ENCODE data around the gene RAD51AP1. TPM values are rescaled to one million over a fixed set of nuclear protein-coding genes. Genes with fewer than 3 reads are reported as not detected.

Gene RAD51AP1
- polyA plus RNA-seq, 3 donors, result 1.0 to 1.4 (median 1.3) TPM

GRCh38 chr12:4569261-4569660, 30.6 kb downstream of the RAD51AP1 start:
- Histone ChIP-seq H3K9me3 (replicated peaks in 1 of 2; ENCODE audit: control insufficient read depth in 1 of 2, insufficient read depth in 1 of 2, low read length in 2 of 2) (no peaks in the 10 kb centered on the region), H3K9ac (ENCODE audit: insufficient read depth, low read length, poor library complexity, severe bottlenecking) (no peak overlapping the region), H3K4me1 (ENCODE audit: control insufficient read depth in 1 of 2, insufficient read depth in 2 of 2, low read length in 2 of 2) (peaks cover 50 to 54% of the 10 kb centered on the region in 2 donors), H3K4me3 (replicated peaks in 1 of 3; ENCODE audit: low read depth in 2 of 3, low read length in 3 of 3) (no peak overlapping the region), H2AFZ (ENCODE audit: insufficient read depth, low read depth, low read length, poor library complexity, severe bottlenecking) (no peak overlapping the region), H3K27me3 (ENCODE audit: control insufficient read depth in 2 of 2, insufficient read depth in 2 of 2, low read length in 2 of 2) (no peaks in the 10 kb centered on the region), H3K4me2 (replicated peaks; ENCODE audit: extremely low read depth, low read length, poor library complexity, severe bottlenecking) (no peak overlapping the region), H3K27ac (ENCODE audit: low read depth in 1 of 2, low read length in 2 of 2) (no peak overlapping the region), H3K36me3 (replicated peaks in 1 of 2; ENCODE audit: control insufficient read depth in 1 of 2, insufficient read depth in 2 of 2, low read length in 2 of 2) (no peaks in the 10 kb centered on the region), H4K20me1 (ENCODE audit: insufficient read depth, low read length) (no peaks in the 10 kb centered on the region), H3K79me2 (ENCODE audit: insufficient read depth, low read length) (no peaks in the 10 kb centered on the region)
- no CpG with 5 or more reads among the region's 4 CpGs for WGBS (ENCODE audit: insufficient coverage)
- peak in 1 of 3 donors; percentile 19 for DNase-seq
- no peak for TF ChIP-seq CTCF (IDR thresholded peaks at IDR 0.05)
- Mint-ChIP-seq H3K36me3 (peaks cover 0 to 6% of the 10 kb centered on the region in 2 donors), H3K4me3 (no peak overlapping the region), H3K4me1 (peaks cover 47% of the 10 kb centered on the region), H3K27me3 (ENCODE audit: low read depth in 3 of 3) (peaks cover 0 to 4% (median 0%) of the 10 kb centered on the region in 3 donors), H3K27ac (no peak overlapping the region), H3K9me3 (peaks cover 0 to 2% (median 0%) of the 10 kb centered on the region in 7 donors)
- intact Hi-C loops (cut with micrococcal nuclease), result no loop called here

- no peak overlapping the region for H3K4me3 Mint-ChIP-seq
- H3K27ac ChIP-seq (ENCODE audit: low read depth in 1 of 2, low read length in 2 of 2), result no peak overlapping the region
- H3K27me3 Mint-ChIP-seq (ENCODE audit: low read depth in 3 of 3), result peaks cover 0 to 5% (median 0%) of the 10 kb centered on the region in 3 donors
- H2AFZ ChIP-seq (ENCODE audit: insufficient read depth, low read depth, low read length, poor library complexity, severe bottlenecking), result no peak overlapping the region
- no peak for DNase-seq
- H3K4me1 Mint-ChIP-seq, result peaks cover 16% of the 10 kb centered on the region
- no peaks in the 10 kb centered on the region for H3K79me2 ChIP-seq (ENCODE audit: insufficient read depth, low read length)
- H3K27ac Mint-ChIP-seq, result no peak overlapping the region
- no peaks in the 10 kb centered on the region for H3K36me3 ChIP-seq (replicated peaks in 1 of 2; ENCODE audit: control insufficient read depth in 1 of 2, insufficient read depth in 2 of 2, low read length in 2 of 2)
- H4K20me1 ChIP-seq (ENCODE audit: insufficient read depth, low read length), result no peaks in the 10 kb centered on the region
- no peak overlapping the region for H3K4me3 ChIP-seq (replicated peaks in 1 of 3; ENCODE audit: low read depth in 2 of 3, low read length in 3 of 3)
- peaks cover 0 to 2% of the 10 kb centered on the region in 2 donors for H3K36me3 Mint-ChIP-seq
- no peaks in the 10 kb centered on the region for H3K27me3 ChIP-seq (ENCODE audit: control insufficient read depth in 2 of 2, insufficient read depth in 2 of 2, low read length in 2 of 2)
- H3K9ac ChIP-seq (ENCODE audit: insufficient read depth, low read length, poor library complexity, severe bottlenecking), result no peak overlapping the region
- peaks cover 0 to 2% (median 0%) of the 10 kb centered on the region in 7 donors for H3K9me3 Mint-ChIP-seq
- no peak for TF ChIP-seq CTCF (IDR thresholded peaks at IDR 0.05)
- peaks cover 20% of the 10 kb centered on the region in 2 donors for H3K4me1 ChIP-seq (ENCODE audit: control insufficient read depth in 1 of 2, insufficient read depth in 2 of 2, low read length in 2 of 2)
- no peak overlapping the region for H3K4me2 ChIP-seq (replicated peaks; ENCODE audit: extremely low read depth, low read length, poor library complexity, severe bottlenecking)
- 96% methylated on average over 4 of the region's 7 CpGs for WGBS (ENCODE audit: insufficient coverage)
- no peaks in the 10 kb centered on the region for H3K9me3 ChIP-seq (replicated peaks in 1 of 2; ENCODE audit: control insufficient read depth in 1 of 2, insufficient read depth in 1 of 2, low read length in 2 of 2)
- intact Hi-C loops (cut with micrococcal nuclease), result no loop called here
These were observed 34.0 kb downstream of the RAD51AP1 start for GRCh38 chr12:4572680-4573079.
